ENCODE results near the gene MYH11. TPM values are rescaled to one million over a fixed set of nuclear protein-coding genes. Genes with fewer than 3 reads are reported as not detected.
"Not testable (repeated sequence)": the region's sequence is repeated elsewhere in the genome, so short reads cannot be mapped to it uniquely, and the experiment has no call there.

MYH11 gene
- polyA plus RNA-seq, 4 donors: 4.6 to 15.6 (median 11.8) TPM

- DNase-seq (ENCODE audit: low read depth in 4 of 4, low spot score in 3 of 4): no peak
These were observed 167.5 kb downstream of the MYH11 start for GRCh38 chr16:15689290-15689689.

- DNase-seq (ENCODE audit: low read depth in 4 of 4, low spot score in 3 of 4): no peak
These were observed 170.5 kb downstream of the MYH11 start for GRCh38 chr16:15686287-15686686.

GRCh38 chr16:15682105-15682570 lies 174.7 kb downstream of the MYH11 start:
- DNase-seq (ENCODE audit: low read depth in 4 of 4, low spot score in 3 of 4): no peak

- no peak for DNase-seq (ENCODE audit: low read depth in 4 of 4, low spot score in 3 of 4)
These were observed 179.4 kb downstream of the MYH11 start for GRCh38 chr16:15677447-15677846.

DNA sequence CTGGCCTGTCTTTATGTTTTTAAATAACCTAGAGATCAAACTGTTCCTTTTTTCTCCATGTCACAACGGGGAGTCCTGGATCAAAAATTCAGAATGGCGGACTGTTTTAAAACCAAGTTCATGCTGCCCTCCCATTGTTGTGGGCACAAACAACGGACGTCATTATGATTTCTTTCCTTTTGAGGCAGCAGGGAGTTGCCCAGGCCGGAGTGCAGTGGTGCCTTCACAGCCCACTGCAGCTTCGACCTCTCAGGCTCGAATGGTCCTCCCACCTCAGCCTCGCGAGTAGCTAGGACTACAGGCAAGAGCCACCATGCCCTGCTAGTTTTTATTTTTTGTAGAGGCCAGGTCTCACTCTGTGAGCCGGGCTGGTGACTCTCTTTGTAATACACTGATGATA lies 180.3 kb downstream of the MYH11 start:
- peak in 1 of 4 donors; percentile 11 for DNase-seq (ENCODE audit: low read depth in 4 of 4, low spot score in 3 of 4)

GRCh38 chr16:15674571-15674970 lies 182.3 kb downstream of the MYH11 start:
- DNase-seq (ENCODE audit: low read depth in 4 of 4, low spot score in 3 of 4): no peak

- peak in 3 of 4 donors; percentile 35 to 62 (median 55) for DNase-seq (ENCODE audit: low read depth in 4 of 4, low spot score in 3 of 4)
These were observed 184.2 kb downstream of the MYH11 start for GRCh38 chr16:15672514-15673167.

DNA sequence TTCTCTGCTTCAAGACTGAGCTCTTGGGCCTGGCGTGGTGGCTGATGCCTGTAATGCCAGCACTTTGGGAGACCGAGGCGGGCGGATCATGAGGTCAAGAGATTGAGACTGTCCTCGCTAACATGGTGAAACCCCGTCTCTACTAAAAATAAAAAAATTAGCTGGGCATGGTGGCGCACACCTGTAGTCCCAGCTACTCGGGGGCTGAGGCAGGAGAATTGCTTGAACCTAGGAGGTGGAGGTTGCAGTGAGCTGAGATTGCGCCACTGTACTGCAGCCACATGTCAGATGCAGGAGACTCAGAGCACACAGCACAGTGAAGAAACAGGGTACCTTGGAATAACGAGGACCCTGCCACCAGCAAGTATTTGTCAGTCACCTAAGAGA lies 184.7 kb downstream of the MYH11 start:
- not testable (repeated sequence) for DNase-seq (ENCODE audit: low read depth in 4 of 4, low spot score in 3 of 4)

- no peak for DNase-seq (ENCODE audit: low read depth in 4 of 4, low spot score in 3 of 4)
These were observed 185.2 kb downstream of the MYH11 start for GRCh38 chr16:15671530-15672117.

GRCh38 chr16:15667091-15667742 lies 189.6 kb downstream of the MYH11 start:
- DNase-seq (ENCODE audit: low read depth in 4 of 4, low spot score in 3 of 4): no peak

DNA sequence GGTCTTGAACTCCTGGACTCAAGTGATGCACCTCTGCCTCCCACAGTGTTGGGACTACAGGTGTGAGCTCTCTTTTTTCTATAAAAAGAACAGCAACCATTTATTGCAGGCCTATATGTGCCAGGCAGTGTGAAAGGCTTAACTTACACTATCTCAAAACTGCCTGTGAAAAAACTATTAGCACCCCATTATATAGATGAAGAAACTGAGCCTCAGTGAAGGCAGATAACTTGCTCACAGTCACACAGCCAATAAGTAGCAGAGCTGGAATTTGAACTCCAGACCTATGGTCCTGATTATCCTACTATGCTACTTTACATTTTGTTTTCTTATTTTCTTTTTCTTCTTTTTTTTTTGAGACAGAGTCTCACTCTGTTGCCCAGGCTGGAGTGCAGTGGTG lies 191.7 kb downstream of the MYH11 start:
- DNase-seq (ENCODE audit: low read depth in 4 of 4, low spot score in 3 of 4): no peak

GRCh38 chr16:15660203-15660601 lies 196.6 kb downstream of the MYH11 start:
- DNase-seq (ENCODE audit: low read depth in 4 of 4, low spot score in 3 of 4): no peak

- DNase-seq (ENCODE audit: low read depth in 4 of 4, low spot score in 3 of 4): no peak
These were observed 198.3 kb downstream of the MYH11 start for GRCh38 chr16:15658556-15658955.

- no peak for DNase-seq (ENCODE audit: low read depth in 4 of 4, low spot score in 3 of 4)
These were observed 198.7 kb downstream of the MYH11 start for GRCh38 chr16:15658149-15658548.

DNA sequence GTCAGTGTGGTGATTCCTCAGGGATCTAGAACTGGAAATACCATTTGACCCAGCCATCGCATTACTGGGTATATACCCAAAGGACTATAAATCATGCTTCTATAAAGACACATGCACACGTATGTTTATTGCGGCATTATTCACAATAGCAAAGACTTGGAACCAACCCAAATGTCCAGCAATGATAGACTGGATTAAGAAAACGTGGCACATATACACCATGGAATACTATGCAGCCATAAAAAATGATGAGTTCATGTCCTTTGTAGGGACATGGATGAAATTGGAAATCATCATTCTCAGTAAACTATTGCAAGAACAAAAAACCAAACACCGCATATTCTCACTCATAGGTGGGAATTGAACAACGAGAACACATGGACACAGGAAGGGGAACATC lies 201.3 kb downstream of the MYH11 start:
- DNase-seq (ENCODE audit: low read depth in 4 of 4, low spot score in 3 of 4): not testable (repeated sequence)

GRCh38 chr16:15654591-15654990 lies 202.2 kb downstream of the MYH11 start:
- DNase-seq (ENCODE audit: low read depth in 4 of 4, low spot score in 3 of 4): no peak

GRCh38 chr16:15653227-15653626 lies 203.6 kb downstream of the MYH11 start:
- DNase-seq (ENCODE audit: low read depth in 4 of 4, low spot score in 3 of 4): no peak

Other genes starting within 250 kb of the MYH11 start
- gene MARF1, start 213.9 kb downstream of the MYH11 start, polyA plus RNA-seq (ENCODE audit: insufficient read length in 4 of 4): 10 to 100 TPM; 53.5 to 62.7 (median 54.5) TPM
- gene NDE1, start 206.8 kb downstream of the MYH11 start, polyA plus RNA-seq (ENCODE audit: insufficient read length in 4 of 4): 10 to 100 TPM; 40.8 to 45.4 (median 42.8) TPM
- gene CEP20, start 31.6 kb upstream of the MYH11 start, polyA plus RNA-seq (ENCODE audit: insufficient read length in 4 of 4): 10 to 100 TPM; 32.6 to 50.2 (median 39.4) TPM
- gene ABCC1, start 92.6 kb upstream of the MYH11 start, polyA plus RNA-seq (ENCODE audit: insufficient read length in 4 of 4): 10 to 100 TPM; 18.3 to 30.2 (median 23.1) TPM

Data from left renal pelvis (tissue), 4 donors.